HEK293 (cell line): ENCODE results near the gene CEMIP2.

Experiments
- CTCF ChIA-PET: fragments of 350-600 bp; formaldehyde crosslinking; extraction: SDS; loops from one replicate; lab custom pipeline; 2021; ENCODE audit warnings: antibody characterized with exemption; lab: Yijun Ruan, JAX
- POLR2A ChIA-PET: fragments of 300-600 bp; formaldehyde crosslinking; extraction: SDS; loops from one replicate; lab custom pipeline; 2020; ENCODE audit warnings: antibody characterized with exemption, inconsistent platforms; lab: Yijun Ruan, JAX
- H3K27ac ChIP-seq: fragments of 200-500 bp; sonication (Bioruptor generic); 2 replicates; pipeline ENCODE4 v1.5.1; 2014; ENCODE audit warnings: low read depth, low read length, control low read depth, inconsistent platforms; ENCODE audit errors: extremely low read depth
- H3K36me3 ChIP-seq, 2 experiments: fragments of 200-500 bp in 1 of 2; sonication (Bioruptor generic) in 1 of 2; 1 replicate in 1 of 2; 2 replicates in 1 of 2; pipeline ENCODE4 v1.5.1; 2014 to 2017; ENCODE audit warnings: inconsistent platforms in 2 of 2, low read length in 2 of 2; ENCODE audit not compliant: control insufficient read depth in 2 of 2, insufficient read depth in 1 of 2
- H3K4me1 ChIP-seq: fragments of 200-500 bp; sonication (Bioruptor generic); 2 replicates; pipeline ENCODE4 v1.5.1; 2014; ENCODE audit warnings: mild to moderate bottlenecking, low read length, inconsistent platforms; ENCODE audit not compliant: control insufficient read depth, insufficient read depth
- H3K4me3 ChIP-seq: 2 replicates; pipeline ENCODE4 v1.5.1; 2011; ENCODE audit warnings: low read depth, mild to moderate bottlenecking, control low read depth, low read length, moderate library complexity
- H3K9me3 ChIP-seq: fragments of 200-500 bp; sonication (Bioruptor generic); 2 replicates; pipeline ENCODE4 v1.5.1; 2014; ENCODE audit warnings: low read depth, low read length, inconsistent platforms; ENCODE audit not compliant: control insufficient read depth, insufficient read depth
- ATF2 ChIP-seq: fragments of 450-650 bp; formaldehyde crosslinking; IDR thresholded peaks from 2 replicates; pipeline ENCODE4 v1.5.1; 2016; ENCODE audit warnings: missing biosample characterization, missing genetic modification characterization, low read depth
- GFI1B ChIP-seq: fragments of 450-650 bp; formaldehyde crosslinking; IDR thresholded peaks from 2 replicates; pipeline ENCODE4 v1.5.1; 2016; ENCODE audit warnings: missing biosample characterization, missing genetic modification characterization
- GLI2 ChIP-seq: fragments of 450-650 bp; formaldehyde crosslinking; IDR thresholded peaks from 2 replicates; pipeline ENCODE4; 2017; ENCODE audit warnings: missing biosample characterization, missing genetic modification characterization, low read depth, borderline replicate concordance
- KLF10 ChIP-seq: fragments of 450-650 bp; IDR thresholded peaks from 2 replicates; pipeline ENCODE4 v1.5.1; 2018; ENCODE audit warnings: missing biosample characterization, mild to moderate bottlenecking, missing genetic modification characterization
- KLF8 ChIP-seq: fragments of 450-650 bp; formaldehyde crosslinking; IDR thresholded peaks from 2 replicates; pipeline ENCODE4 v1.5.1; 2016; ENCODE audit warnings: missing biosample characterization, missing genetic modification characterization
- MYNN ChIP-seq: fragments of 450-650 bp; formaldehyde crosslinking; IDR thresholded peaks from 2 replicates; pipeline ENCODE4 v1.5.1; 2016; ENCODE audit warnings: missing biosample characterization, missing genetic modification characterization, borderline replicate concordance
- OVOL3 ChIP-seq: fragments of 450-650 bp; formaldehyde crosslinking; IDR thresholded peaks from 2 replicates; pipeline ENCODE4 v1.5.1; 2016; ENCODE audit warnings: missing biosample characterization, missing genetic modification characterization
- YY2 ChIP-seq: fragments of 450-650 bp; formaldehyde crosslinking; IDR thresholded peaks from 2 replicates; pipeline ENCODE4 v1.5.1; 2016; ENCODE audit warnings: missing biosample characterization, missing genetic modification characterization
- ZBTB21 ChIP-seq: fragments of 450-650 bp; formaldehyde crosslinking; IDR thresholded peaks from 2 replicates; pipeline ENCODE4 v1.5.1; 2017; ENCODE audit warnings: missing biosample characterization, missing genetic modification characterization
- ZBTB7A ChIP-seq: fragments of 450-650 bp; formaldehyde crosslinking; IDR thresholded peaks from 2 replicates; pipeline ENCODE4 v1.5.1; 2016; ENCODE audit warnings: low read depth, missing biosample characterization, missing genetic modification characterization
- ZFHX2 ChIP-seq: fragments of 450-650 bp; formaldehyde crosslinking; conservative IDR thresholded peaks from 2 replicates; pipeline ENCODE4 v1.5.1; 2016; ENCODE audit warnings: missing biosample characterization, missing genetic modification characterization
- ZNF112 ChIP-seq: fragments of 450-650 bp; formaldehyde crosslinking; IDR thresholded peaks from 2 replicates; pipeline ENCODE4 v1.5.0; 2017; ENCODE audit warnings: missing biosample characterization, missing genetic modification characterization
- ZNF202 ChIP-seq: fragments of 450-650 bp; formaldehyde crosslinking; IDR thresholded peaks from 2 replicates; pipeline ENCODE4 v1.5.1; 2016; ENCODE audit warnings: missing biosample characterization, missing genetic modification characterization, borderline replicate concordance
- ZNF23 ChIP-seq: fragments of 450-650 bp; formaldehyde crosslinking; IDR thresholded peaks from 2 replicates; pipeline ENCODE4 v1.5.1; 2016; ENCODE audit warnings: missing biosample characterization, missing genetic modification characterization, borderline replicate concordance
- ZNF394 ChIP-seq: fragments of 450-650 bp; formaldehyde crosslinking; IDR thresholded peaks from 2 replicates; pipeline ENCODE4 v1.5.1; 2016; ENCODE audit warnings: missing biosample characterization, missing genetic modification characterization, mild to moderate bottlenecking, moderate library complexity, borderline replicate concordance
- ZNF449 ChIP-seq: fragments of 450-650 bp; formaldehyde crosslinking; IDR thresholded peaks from 2 replicates; pipeline ENCODE4 v1.5.1; 2017; ENCODE audit warnings: missing biosample characterization, mild to moderate bottlenecking, missing genetic modification characterization, moderate library complexity
- ZNF473 ChIP-seq: fragments of 450-650 bp; formaldehyde crosslinking; IDR thresholded peaks from 2 replicates; pipeline ENCODE4 v1.5.1; 2017; ENCODE audit warnings: missing biosample characterization, missing genetic modification characterization
- ZNF510 ChIP-seq: fragments of 450-650 bp; formaldehyde crosslinking; IDR thresholded peaks from 2 replicates; pipeline ENCODE4 v1.5.1; 2018; ENCODE audit warnings: mild to moderate bottlenecking, missing genetic modification characterization, missing biosample characterization; ENCODE audit not compliant: insufficient replicate concordance
- ZNF521 ChIP-seq: fragments of 450-650 bp; formaldehyde crosslinking; IDR thresholded peaks from 2 replicates; pipeline ENCODE4 v1.5.1; 2017; ENCODE audit warnings: missing biosample characterization, mild to moderate bottlenecking, missing genetic modification characterization
- ZNF530 ChIP-seq: fragments of 450-650 bp; formaldehyde crosslinking; IDR thresholded peaks from 2 replicates; pipeline ENCODE4 v1.5.1; 2016; ENCODE audit warnings: low read depth, missing biosample characterization, missing genetic modification characterization
- ZNF580 ChIP-seq: fragments of 450-650 bp; formaldehyde crosslinking; IDR thresholded peaks from 2 replicates; pipeline ENCODE4 v1.5.1; 2016; ENCODE audit warnings: missing biosample characterization, missing genetic modification characterization
- ZNF585B ChIP-seq: fragments of 450-650 bp; formaldehyde crosslinking; IDR thresholded peaks from 2 replicates; pipeline ENCODE4 v1.5.1; 2016; ENCODE audit warnings: missing biosample characterization, missing genetic modification characterization
- ZNF626 ChIP-seq: fragments of 450-650 bp; sonication (Bioruptor Pico); formaldehyde crosslinking; IDR thresholded peaks from 2 replicates; pipeline ENCODE4 v1.5.1; 2018; ENCODE audit warnings: missing biosample characterization, missing genetic modification characterization, inconsistent platforms
- ZNF654 ChIP-seq: fragments of 450-650 bp; formaldehyde crosslinking; IDR thresholded peaks from 2 replicates; pipeline ENCODE4 v1.5.1; 2016; ENCODE audit warnings: low read depth, missing biosample characterization, missing genetic modification characterization
- ZNF777 ChIP-seq: fragments of 450-650 bp; formaldehyde crosslinking; IDR thresholded peaks from 2 replicates; pipeline ENCODE4 v1.5.1; 2017; ENCODE audit warnings: missing biosample characterization, missing genetic modification characterization, borderline replicate concordance
- ZSCAN16 ChIP-seq: fragments of 450-650 bp; formaldehyde crosslinking; IDR thresholded peaks from 2 replicates; pipeline ENCODE4 v1.5.1; 2016; ENCODE audit warnings: missing biosample characterization, missing genetic modification characterization
- ZSCAN4 ChIP-seq: fragments of 450-650 bp; formaldehyde crosslinking; IDR thresholded peaks from 2 replicates; pipeline ENCODE4 v1.5.1; 2017; ENCODE audit warnings: missing biosample characterization, missing genetic modification characterization

CEMIP2 gene

GRCh38 chr9:71664566-71664965, 103.7 kb downstream of the CEMIP2 start:
- Histone ChIP-seq H3K9me3 (no peaks in the 10 kb centered on the region), H3K4me3 (no peak overlapping the region), H3K4me1 (no peaks in the 10 kb centered on the region), H3K27ac (no peak overlapping the region), H3K36me3 (no peaks in the 10 kb centered on the region)
- POLR2A ChIA-PET = interaction anchor here (0.9 kb wide), 1 partner anchor 16 kb away, joined by 3 read pairs; no protein-coding TSS in a partner anchor
- CTCF ChIA-PET = interaction anchor here (0.8 kb wide), 1 partner anchor 60 kb away, joined by 4 read pairs; no protein-coding TSS in a partner anchor
- no peak for TF ChIP-seq ZNF626
- TF ChIP-seq ZNF202 (tag by site-specific recombination) = no peak
- no peak for TF ChIP-seq ZSCAN4 (tag by site-specific recombination)
- no peak for TF ChIP-seq ZNF521 (tag by site-specific recombination)
- TF ChIP-seq ZNF473 = no peak
- no peak for TF ChIP-seq ZNF510 (tag by site-specific recombination)
- TF ChIP-seq ZSCAN16 (tag by site-specific recombination) = no peak
- no peak for TF ChIP-seq ZNF654 (tag by site-specific recombination)

- no peak for TF ChIP-seq ZNF530 (tag by site-specific recombination)
- TF ChIP-seq ATF2 = no peak
- TF ChIP-seq KLF10 (tag by site-specific recombination) = no peak
- no peak for TF ChIP-seq ZNF777 (tag by site-specific recombination)
- TF ChIP-seq ZNF394 = no peak
- TF ChIP-seq ZBTB7A (tag by site-specific recombination) = no peak
- TF ChIP-seq KLF8 (tag by site-specific recombination) = no peak
- H3K9me3 ChIP-seq = no peaks in the 10 kb centered on the region
- H3K27ac ChIP-seq = no peak overlapping the region
- CTCF ChIA-PET = interaction anchor here (0.6 to 0.8 kb wide), 2 partner anchors 60 to 128 kb away, joined by 3 to 4 read pairs; no protein-coding TSS in a partner anchor
- H3K4me1 ChIP-seq = no peaks in the 10 kb centered on the region
- no peak overlapping the region for H3K4me3 ChIP-seq
- POLR2A ChIA-PET = interaction anchor here (0.9 kb wide), 1 partner anchor 17 kb away, joined by 3 read pairs; no protein-coding TSS in a partner anchor
- H3K36me3 ChIP-seq = no peaks in the 10 kb centered on the region
Observed at GRCh38 chr9:71663931-71664459, 104.3 kb downstream of the CEMIP2 start.

- H3K27ac ChIP-seq = no peak overlapping the region
- H3K4me3 ChIP-seq = no peak overlapping the region
- CTCF ChIA-PET = no interaction called here
- no peaks in the 10 kb centered on the region for H3K4me1 ChIP-seq
- no peaks in the 10 kb centered on the region for H3K9me3 ChIP-seq
- POLR2A ChIA-PET = no interaction called here
- no peaks in the 10 kb centered on the region for H3K36me3 ChIP-seq
- TF ChIP-seq ZFHX2 (no peak), ZNF585B (tag by site-specific recombination) (no peak), ZNF23 (tag by site-specific recombination) (no peak), ZNF580 (no peak), MYNN (tag by site-specific recombination) (no peak), OVOL3 (tag by site-specific recombination) (no peak), ZNF449 (no peak), GLI2 (tag by site-specific recombination) (no peak), YY2 (no peak), ZBTB21 (tag by site-specific recombination) (no peak), GFI1B (tag by site-specific recombination) (no peak), ZNF112 (no peak)
Observed at GRCh38 chr9:71663216-71663615, 105.1 kb downstream of the CEMIP2 start.
